MM.1S (cell line): ENCODE data around the gene KREMEN2.

Source experiments
- EZH2phosphoT487 ChIP-seq: fragments of 300-600 bp; sonication (generic); IDR thresholded peaks from 2 replicates; pipeline ENCODE4 v1.6.1; 2018; ENCODE audit warnings: antibody characterized with exemption, low read length
- TF ChIP-seq, protein P1 (sequence below): fragments of 300-600 bp; sonication (generic); IDR thresholded peaks from 2 replicates; pipeline ENCODE4 v1.5.1; 2016; ENCODE audit warnings: antibody characterized with exemption, low read length, mixed read lengths

DNA sequence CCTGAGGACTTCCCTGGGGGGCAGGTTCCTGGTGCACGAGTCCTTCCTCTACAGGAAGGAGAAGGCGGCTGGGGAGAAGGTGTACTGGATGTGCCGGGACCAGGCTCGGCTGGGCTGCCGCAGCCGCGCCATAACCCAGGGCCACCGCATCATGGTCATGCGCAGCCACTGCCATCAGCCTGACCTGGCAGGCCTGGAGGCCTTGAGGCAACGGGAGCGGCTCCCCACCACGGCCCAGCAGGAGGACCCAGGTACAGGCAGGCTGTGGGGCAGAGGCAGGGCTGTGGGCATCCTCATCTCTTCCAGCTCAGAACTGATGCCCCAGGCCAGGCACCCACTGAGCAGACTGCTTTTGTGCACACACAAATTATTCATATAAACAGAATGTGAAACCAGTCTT lies 25.9 kb upstream of the KREMEN2 start:
- TF ChIP-seq, protein P1, sequence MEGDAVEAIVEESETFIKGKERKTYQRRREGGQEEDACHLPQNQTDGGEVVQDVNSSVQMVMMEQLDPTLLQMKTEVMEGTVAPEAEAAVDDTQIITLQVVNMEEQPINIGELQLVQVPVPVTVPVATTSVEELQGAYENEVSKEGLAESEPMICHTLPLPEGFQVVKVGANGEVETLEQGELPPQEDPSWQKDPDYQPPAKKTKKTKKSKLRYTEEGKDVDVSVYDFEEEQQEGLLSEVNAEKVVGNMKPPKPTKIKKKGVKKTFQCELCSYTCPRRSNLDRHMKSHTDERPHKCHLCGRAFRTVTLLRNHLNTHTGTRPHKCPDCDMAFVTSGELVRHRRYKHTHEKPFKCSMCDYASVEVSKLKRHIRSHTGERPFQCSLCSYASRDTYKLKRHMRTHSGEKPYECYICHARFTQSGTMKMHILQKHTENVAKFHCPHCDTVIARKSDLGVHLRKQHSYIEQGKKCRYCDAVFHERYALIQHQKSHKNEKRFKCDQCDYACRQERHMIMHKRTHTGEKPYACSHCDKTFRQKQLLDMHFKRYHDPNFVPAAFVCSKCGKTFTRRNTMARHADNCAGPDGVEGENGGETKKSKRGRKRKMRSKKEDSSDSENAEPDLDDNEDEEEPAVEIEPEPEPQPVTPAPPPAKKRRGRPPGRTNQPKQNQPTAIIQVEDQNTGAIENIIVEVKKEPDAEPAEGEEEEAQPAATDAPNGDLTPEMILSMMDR, result no peak
- TF ChIP-seq EZH2phosphoT487, result no peak
